ENCODE measurements around the gene MED19.
A peak's percentile ranks its signal among the peaks of the same experiment; 100 is the strongest.

The MED19 gene, protein sequence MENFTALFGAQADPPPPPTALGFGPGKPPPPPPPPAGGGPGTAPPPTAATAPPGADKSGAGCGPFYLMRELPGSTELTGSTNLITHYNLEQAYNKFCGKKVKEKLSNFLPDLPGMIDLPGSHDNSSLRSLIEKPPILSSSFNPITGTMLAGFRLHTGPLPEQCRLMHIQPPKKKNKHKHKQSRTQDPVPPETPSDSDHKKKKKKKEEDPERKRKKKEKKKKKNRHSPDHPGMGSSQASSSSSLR

DNA sequence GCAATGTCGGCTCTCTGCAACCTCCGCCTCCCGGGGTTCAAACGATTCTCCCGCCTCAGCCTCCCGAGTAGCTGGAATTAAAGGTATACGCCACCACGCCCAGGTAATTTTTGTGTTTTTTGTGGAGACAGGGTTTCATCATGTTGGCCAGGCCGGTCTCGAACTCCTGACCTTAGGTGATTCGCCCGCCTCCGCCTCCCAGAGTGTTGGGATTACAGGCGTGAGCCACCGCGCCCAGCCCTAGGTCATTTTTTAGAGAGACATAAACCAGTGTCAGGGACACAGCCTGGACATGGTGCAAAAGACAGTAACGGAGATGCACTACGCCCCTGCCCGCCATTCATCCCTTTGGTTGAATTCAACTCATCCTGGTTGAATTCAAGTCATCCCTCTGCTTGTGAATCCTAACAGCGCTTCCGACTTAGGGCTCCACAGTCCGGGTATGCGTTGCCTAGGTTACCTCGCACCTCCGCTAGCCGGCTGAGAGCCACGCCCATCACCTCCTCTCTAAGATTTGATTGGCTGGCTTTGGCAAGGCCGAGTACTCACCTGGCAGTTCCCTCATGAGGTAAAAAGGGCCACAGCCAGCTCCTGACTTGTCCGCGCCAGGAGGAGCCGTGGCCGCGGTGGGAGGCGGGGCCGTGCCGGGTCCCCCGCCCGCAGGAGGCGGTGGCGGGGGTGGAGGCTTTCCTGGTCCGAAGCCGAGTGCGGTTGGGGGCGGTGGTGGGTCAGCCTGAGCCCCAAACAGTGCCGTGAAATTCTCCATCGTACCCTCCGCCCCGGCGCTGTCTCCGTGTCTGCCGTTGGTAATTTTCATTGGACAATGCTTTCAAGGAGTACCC lies at the start of gene MED19:
MED19 (minus strand) TSS at position 802 of the 842 bp plus-strand sequence; CDS start at position 766, 36 bp downstream.
- Histone ChIP-seq H3K4me1 (ENCODE audit: insufficient read depth, insufficient read length) (no peaks in the 10 kb centered on the region), H3K36me3 (ENCODE audit: insufficient read depth, insufficient read length, low read length) (peaks cover 35% of the 10 kb centered on the region), H3K27me3 (ENCODE audit: insufficient read depth, insufficient read length) (no peaks in the 10 kb centered on the region), H3K9me3 (ENCODE audit: insufficient read depth, low read length) (peaks cover 15% of the 10 kb centered on the region; the same call in 1 of the 2 replicates), H3K4me3 (ENCODE audit: insufficient read length, low read depth) (peak within 1 kb of the TSS; percentile 98), H3K9ac (ENCODE audit: insufficient read length, low read depth) (peak within 1 kb of the TSS; percentile 97)
- TF ChIP-seq ZNF274 (IDR thresholded peaks at IDR 0.05; ENCODE audit: low read depth, low read length) (no peak), SUZ12 (IDR thresholded peaks at IDR 0.05; ENCODE audit: extremely low read depth, insufficient read depth, insufficient read length) (no peak), YY1 (IDR thresholded peaks at IDR 0.05; ENCODE audit: insufficient read depth, insufficient read length) (no peak)
- peak; percentile 92 for DNase-seq (ENCODE audit: low read depth, low spot score)

DNA sequence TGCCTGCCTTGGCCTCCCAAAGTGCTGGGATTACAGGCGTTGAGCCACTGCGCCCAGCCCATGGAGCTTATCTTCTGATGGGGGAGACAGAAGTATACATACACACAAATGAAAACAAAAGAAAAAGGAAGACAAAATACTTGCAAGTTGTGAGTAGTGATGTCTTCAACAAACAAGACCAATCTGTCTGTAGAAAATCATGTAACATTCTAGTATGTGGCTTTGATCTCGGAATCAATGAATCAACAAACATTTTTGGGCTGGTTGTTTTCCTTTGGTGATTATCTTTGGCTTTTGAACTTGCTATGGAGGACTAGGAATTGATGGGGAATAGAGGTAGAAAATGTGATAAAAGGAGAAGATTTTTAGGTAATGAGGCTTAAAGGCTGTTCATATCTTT lies 46.2 kb upstream of the MED19 start:
- no peaks in the 10 kb centered on the region for H3K9me3 ChIP-seq (ENCODE audit: insufficient read depth, low read length)
- H3K4me1 ChIP-seq (ENCODE audit: insufficient read depth, insufficient read length) = no peaks in the 10 kb centered on the region
- no peak for DNase-seq (ENCODE audit: low read depth, low spot score)
- peaks cover 2% of the 10 kb centered on the region for H3K36me3 ChIP-seq (ENCODE audit: insufficient read depth, insufficient read length, low read length)
- no peak overlapping the region for H3K4me3 ChIP-seq (ENCODE audit: insufficient read length, low read depth)
- H3K9ac ChIP-seq (ENCODE audit: insufficient read length, low read depth) = no peak overlapping the region
- no peak for TF ChIP-seq YY1 (IDR thresholded peaks at IDR 0.05; ENCODE audit: insufficient read depth, insufficient read length)
- TF ChIP-seq SUZ12 (IDR thresholded peaks at IDR 0.05; ENCODE audit: extremely low read depth, insufficient read depth, insufficient read length) = no peak
- TF ChIP-seq ZNF274 (IDR thresholded peaks at IDR 0.05; ENCODE audit: low read depth, low read length) = no peak
- H3K27me3 ChIP-seq (ENCODE audit: insufficient read depth, insufficient read length) = no peaks in the 10 kb centered on the region

DNA sequence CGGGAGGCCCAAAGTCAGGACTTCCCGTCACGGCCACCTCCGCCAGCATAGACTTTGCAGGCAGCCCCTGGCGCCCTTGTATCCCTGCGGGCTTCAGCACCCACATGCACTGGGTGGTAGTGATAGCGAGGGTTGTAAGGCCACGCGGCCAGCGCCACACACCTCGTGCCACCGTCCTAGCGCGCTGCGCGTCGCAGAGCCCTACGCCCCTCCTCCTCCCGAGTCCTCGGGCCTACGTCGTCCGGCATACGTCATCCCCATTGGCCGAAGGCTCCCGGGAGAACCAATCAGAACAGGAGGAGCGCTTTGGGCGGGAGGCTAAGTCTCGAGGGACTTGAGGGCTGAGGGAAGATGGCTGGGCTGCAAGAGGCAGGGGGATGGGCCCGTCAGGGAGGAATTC lies 40.9 kb upstream of the MED19 start:
- no peak for DNase-seq (ENCODE audit: low read depth, low spot score)
- TF ChIP-seq YY1 (IDR thresholded peaks at IDR 0.05; ENCODE audit: insufficient read depth, insufficient read length) (no peak), SUZ12 (IDR thresholded peaks at IDR 0.05; ENCODE audit: extremely low read depth, insufficient read depth, insufficient read length) (no peak), ZNF274 (IDR thresholded peaks at IDR 0.05; ENCODE audit: low read depth, low read length) (no peak)

DNA sequence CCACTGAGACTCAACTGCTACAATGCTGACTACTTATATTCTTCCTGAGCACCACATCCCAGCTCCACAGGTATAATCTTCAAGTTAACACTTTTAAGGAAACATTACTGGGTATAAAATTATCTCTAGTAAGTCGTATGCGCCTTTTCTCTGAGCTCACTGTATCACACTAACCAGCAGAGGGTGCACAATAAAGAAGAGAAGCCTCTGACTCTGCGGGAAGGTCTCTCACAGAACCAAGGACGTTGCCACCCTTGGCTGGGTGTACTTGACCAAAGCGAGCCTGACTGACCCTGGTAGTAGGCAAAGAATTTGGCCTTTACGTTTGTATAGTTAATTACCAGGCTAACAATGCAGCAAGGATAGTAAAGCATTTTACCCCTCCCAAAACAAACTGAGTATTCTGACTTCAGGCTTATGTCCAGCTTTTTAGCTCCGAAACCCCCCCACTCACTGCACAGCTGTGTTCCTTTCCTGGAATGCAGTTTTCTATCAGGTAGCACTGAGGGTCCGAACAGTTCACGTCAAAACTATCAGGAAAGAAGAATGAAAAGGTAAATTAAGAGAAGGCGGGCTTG lies 39.8 kb upstream of the MED19 start, which contains the start of gene BTBD18:
BTBD18 (minus strand) TSS at position 144 of the 578 bp plus-strand sequence. CDS start 631 bp downstream, outside the sequence.
- Histone ChIP-seq H3K27me3 (ENCODE audit: insufficient read depth, insufficient read length) (no peaks in the 10 kb centered on the region), H3K9ac (ENCODE audit: insufficient read length, low read depth) (no peak within 1 kb of the TSS), H3K36me3 (ENCODE audit: insufficient read depth, insufficient read length, low read length) (no peaks in the 10 kb centered on the region), H3K4me1 (ENCODE audit: insufficient read depth, insufficient read length) (no peaks in the 10 kb centered on the region), H3K4me3 (ENCODE audit: insufficient read length, low read depth) (no peak within 1 kb of the TSS), H3K9me3 (ENCODE audit: insufficient read depth, low read length) (no peaks in the 10 kb centered on the region; the same call in 1 of the 2 replicates)
- DNase-seq (ENCODE audit: low read depth, low spot score) = no peak
- no peak for TF ChIP-seq ZNF274 (IDR thresholded peaks at IDR 0.05; ENCODE audit: low read depth, low read length)
- no peak for TF ChIP-seq YY1 (IDR thresholded peaks at IDR 0.05; ENCODE audit: insufficient read depth, insufficient read length)
- no peak for TF ChIP-seq SUZ12 (IDR thresholded peaks at IDR 0.05; ENCODE audit: extremely low read depth, insufficient read depth, insufficient read length)

More for the DNA sequence above, 40.9 kb upstream of the MED19 start:
- Histone ChIP-seq H3K9me3 (ENCODE audit: insufficient read depth, low read length) (no peaks in the 10 kb centered on the region; the same call in 1 of the 2 replicates), H3K36me3 (ENCODE audit: insufficient read depth, insufficient read length, low read length) (no peaks in the 10 kb centered on the region), H3K9ac (ENCODE audit: insufficient read length, low read depth) (no peak overlapping the region), H3K4me1 (ENCODE audit: insufficient read depth, insufficient read length) (no peaks in the 10 kb centered on the region), H3K4me3 (ENCODE audit: insufficient read length, low read depth) (no peak overlapping the region), H3K27me3 (ENCODE audit: insufficient read depth, insufficient read length) (no peaks in the 10 kb centered on the region)

DNA sequence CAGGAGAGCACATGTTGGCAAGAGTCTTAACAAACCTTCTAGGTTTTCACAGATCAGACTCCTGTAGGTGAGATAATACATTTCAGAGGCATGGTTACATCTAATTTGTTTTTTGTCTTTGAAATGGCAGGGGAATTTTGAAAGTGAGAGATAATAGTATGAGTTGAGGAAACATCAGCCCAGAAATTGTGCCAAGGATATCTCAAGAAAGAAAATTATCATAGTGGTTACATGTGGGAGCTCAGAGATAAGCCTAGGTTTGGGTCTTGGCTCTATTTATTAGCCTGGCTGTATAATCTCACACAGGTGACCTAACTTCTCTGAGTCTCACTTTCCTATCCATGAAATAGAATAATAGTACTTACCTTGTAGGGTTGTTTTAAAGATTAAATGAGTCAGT lies 39.2 kb upstream of the MED19 start:
- no peaks in the 10 kb centered on the region for H3K4me1 ChIP-seq (ENCODE audit: insufficient read depth, insufficient read length)
- no peaks in the 10 kb centered on the region; the same call in 1 of the 2 replicates for H3K9me3 ChIP-seq (ENCODE audit: insufficient read depth, low read length)
- no peak for DNase-seq (ENCODE audit: low read depth, low spot score)
- no peaks in the 10 kb centered on the region for H3K27me3 ChIP-seq (ENCODE audit: insufficient read depth, insufficient read length)
- H3K36me3 ChIP-seq (ENCODE audit: insufficient read depth, insufficient read length, low read length) = no peaks in the 10 kb centered on the region
- H3K4me3 ChIP-seq (ENCODE audit: insufficient read length, low read depth) = no peak overlapping the region
- H3K9ac ChIP-seq (ENCODE audit: insufficient read length, low read depth) = no peak overlapping the region
- TF ChIP-seq SUZ12 (IDR thresholded peaks at IDR 0.05; ENCODE audit: extremely low read depth, insufficient read depth, insufficient read length) = no peak

DNA sequence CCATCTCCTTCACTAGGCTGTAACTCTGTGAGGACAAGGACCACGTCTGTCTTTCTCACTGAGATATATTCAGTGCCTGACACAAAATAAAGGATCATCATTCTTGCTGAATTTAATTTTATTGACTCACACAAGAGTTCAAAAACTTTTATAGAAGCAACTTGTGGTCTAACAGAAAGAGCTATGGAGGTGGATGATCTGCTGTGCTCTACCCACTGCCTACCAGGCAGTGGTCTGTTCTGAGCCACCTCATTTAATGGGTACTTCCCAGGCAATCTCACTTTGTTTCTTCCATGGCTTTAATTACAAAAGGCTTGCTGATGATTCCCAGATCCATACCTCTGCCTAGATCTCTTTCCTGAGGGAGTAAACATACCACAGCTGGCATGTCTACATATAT lies 34.9 kb upstream of the MED19 start:
- no peak for DNase-seq (ENCODE audit: low read depth, low spot score)
- Histone ChIP-seq H3K9ac (ENCODE audit: insufficient read length, low read depth) (no peak overlapping the region), H3K4me1 (ENCODE audit: insufficient read depth, insufficient read length) (no peaks in the 10 kb centered on the region), H3K9me3 (ENCODE audit: insufficient read depth, low read length) (no peaks in the 10 kb centered on the region), H3K27me3 (ENCODE audit: insufficient read depth, insufficient read length) (no peaks in the 10 kb centered on the region), H3K36me3 (ENCODE audit: insufficient read depth, insufficient read length, low read length) (peaks cover 41% of the 10 kb centered on the region), H3K4me3 (ENCODE audit: insufficient read length, low read depth) (no peak overlapping the region)
- no peak for TF ChIP-seq YY1 (IDR thresholded peaks at IDR 0.05; ENCODE audit: insufficient read depth, insufficient read length)
- TF ChIP-seq ZNF274 (IDR thresholded peaks at IDR 0.05; ENCODE audit: low read depth, low read length) = no peak
- no peak for TF ChIP-seq SUZ12 (IDR thresholded peaks at IDR 0.05; ENCODE audit: extremely low read depth, insufficient read depth, insufficient read length)

DNA sequence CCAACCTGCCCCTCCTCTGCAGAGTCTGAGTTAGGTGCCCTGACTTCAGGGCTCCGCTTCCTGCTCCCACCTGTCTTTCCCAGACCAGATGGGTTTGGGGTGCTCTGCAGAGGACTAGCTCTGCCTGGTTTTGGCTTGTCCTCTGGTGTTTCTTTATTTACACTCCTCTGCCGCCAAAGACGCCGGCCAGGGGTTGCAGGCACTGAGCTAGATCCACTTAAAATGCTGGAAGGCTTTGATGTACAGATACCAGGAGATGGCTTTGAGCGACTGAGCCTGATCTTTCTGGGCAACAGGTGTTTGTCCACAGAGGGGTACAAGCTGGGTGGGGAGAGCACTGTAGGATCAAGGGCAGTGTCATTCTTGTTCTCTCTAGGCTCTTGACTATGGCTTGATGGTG lies 33.2 kb upstream of the MED19 start:
- Histone ChIP-seq H3K36me3 (ENCODE audit: insufficient read depth, insufficient read length, low read length) (peaks cover 43% of the 10 kb centered on the region), H3K27me3 (ENCODE audit: insufficient read depth, insufficient read length) (no peaks in the 10 kb centered on the region), H3K4me1 (ENCODE audit: insufficient read depth, insufficient read length) (no peaks in the 10 kb centered on the region), H3K9ac (ENCODE audit: insufficient read length, low read depth) (no peak overlapping the region), H3K4me3 (ENCODE audit: insufficient read length, low read depth) (no peak overlapping the region), H3K9me3 (ENCODE audit: insufficient read depth, low read length) (no peaks in the 10 kb centered on the region)
- no peak for TF ChIP-seq ZNF274 (IDR thresholded peaks at IDR 0.05; ENCODE audit: low read depth, low read length)
- TF ChIP-seq YY1 (IDR thresholded peaks at IDR 0.05; ENCODE audit: insufficient read depth, insufficient read length) = no peak
- no peak for TF ChIP-seq SUZ12 (IDR thresholded peaks at IDR 0.05; ENCODE audit: extremely low read depth, insufficient read depth, insufficient read length)
- no peak for DNase-seq (ENCODE audit: low read depth, low spot score)

Data from NT2/D1 (cell line).